Activated T-helper 1 cell treated with anti-CD3 and anti-CD28 coated beads, Interleukin-2, amount 50 U/mL, for 16 hours (primary cell): ENCODE measurements around the gene FAM237A.

Source experiments
- DNase-seq, 2 donors: peaks; one replicate each; pipeline ENCODE4 v3.0.0-alpha.2; 2020; ENCODE audit warnings: low read depth in 1 of 2, low spot score in 1 of 2

Gene FAM237A

GRCh38 chr2:206688990-206689389 lies 46.7 kb downstream of the FAM237A start:
- DNase-seq = no peak

DNA sequence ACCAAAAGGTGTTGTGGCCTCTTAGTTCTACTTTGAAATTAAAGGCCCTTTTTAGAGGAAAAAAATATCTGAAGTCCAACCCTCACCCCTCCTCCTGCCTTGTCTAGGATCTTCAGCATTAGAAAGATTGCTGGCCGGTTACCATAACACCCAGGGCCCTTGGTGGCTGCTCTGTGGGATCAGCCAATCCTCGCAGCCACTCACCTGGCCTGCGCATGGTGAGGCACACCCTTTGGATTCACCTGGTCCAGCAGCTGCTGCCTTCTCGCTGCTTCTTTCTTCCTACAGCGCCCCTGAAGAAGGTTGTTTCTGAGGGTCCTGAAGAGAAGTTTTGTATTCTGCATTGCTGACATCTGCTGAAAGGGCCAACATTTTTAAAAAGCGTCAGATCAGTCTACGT lies 50.7 kb downstream of the FAM237A start:
- DNase-seq = no peak

DNA sequence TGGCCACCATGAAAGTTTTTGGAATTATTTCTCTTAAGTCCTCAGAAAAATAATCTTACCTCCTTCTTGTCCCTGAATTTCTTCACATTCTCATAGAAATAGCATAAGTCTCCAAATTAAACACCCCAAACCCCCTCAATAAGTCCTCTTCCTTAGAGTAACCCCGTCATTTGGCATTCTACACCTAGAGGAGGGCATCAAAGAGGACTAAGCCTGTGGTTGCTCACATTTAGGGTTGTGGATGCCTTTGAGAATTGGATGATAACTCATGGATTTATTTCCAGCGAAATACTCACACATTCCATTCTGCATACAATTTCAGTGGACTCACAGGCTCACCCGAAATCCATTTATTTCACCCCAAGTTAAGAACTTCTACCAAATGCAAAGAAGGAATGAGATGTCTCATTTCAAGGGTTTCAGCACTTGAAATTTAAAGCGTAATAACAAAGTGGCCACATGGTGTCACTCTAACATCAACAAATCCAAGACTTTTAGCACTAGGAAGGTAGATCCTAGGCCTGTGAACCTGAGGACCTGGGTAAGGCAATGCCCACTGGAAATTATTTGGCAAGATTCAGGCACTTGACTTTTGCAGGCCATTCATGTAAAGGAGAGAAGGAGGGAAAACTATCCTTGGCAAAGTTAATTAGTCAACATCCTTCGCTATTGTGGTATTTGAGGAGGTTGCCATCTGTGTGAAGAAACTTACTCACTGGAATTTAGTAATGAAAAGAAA lies 51.3 kb downstream of the FAM237A start:
- DNase-seq = no peak

DNA sequence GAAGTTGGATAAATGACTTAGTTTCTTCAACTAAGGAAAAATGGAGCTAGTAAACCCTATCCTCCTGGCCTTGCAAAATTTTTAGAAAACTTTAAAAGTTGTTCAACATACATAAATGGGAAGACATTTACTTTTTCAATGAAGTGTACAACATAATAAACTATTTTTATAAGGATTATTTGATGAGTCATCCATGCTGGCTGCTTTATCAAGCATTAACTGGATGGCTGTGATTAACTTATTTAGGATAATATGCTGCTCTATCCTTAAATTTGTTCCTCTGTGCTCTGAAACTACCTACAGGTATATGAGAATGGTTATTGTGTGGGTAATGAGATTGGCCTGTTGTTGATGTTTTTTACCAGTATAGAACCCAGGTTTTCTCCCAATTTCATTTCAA lies 54.6 kb downstream of the FAM237A start:
- no peak for DNase-seq

DNA sequence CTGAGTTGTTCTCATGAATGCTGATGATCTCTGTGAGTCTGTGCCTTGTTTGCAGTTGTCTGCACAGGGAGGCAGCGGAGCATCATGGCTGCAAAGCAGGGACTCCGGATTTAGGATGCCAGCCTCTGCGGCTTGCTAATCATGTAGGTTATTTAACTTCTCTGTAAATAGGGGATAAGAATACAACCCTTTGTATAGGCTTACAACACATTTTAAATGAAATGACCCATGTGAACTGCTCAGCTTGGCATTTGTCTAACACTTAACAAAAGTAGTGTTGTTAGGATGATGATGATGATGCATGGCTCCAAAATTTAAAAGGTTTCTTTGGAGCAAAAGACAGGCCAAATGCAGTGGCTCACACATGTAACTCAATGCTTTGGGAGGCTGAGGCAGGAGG lies 56.5 kb downstream of the FAM237A start:
- DNase-seq = no peak
